Stomach smooth muscle (tissue), 2 donors: ENCODE results near the gene ARHGAP22.

Source experiments
- H3K27ac ChIP-seq: one replicate; pipeline ENCODE4 v1.7.0; 2013; ENCODE audit warnings: mild to moderate bottlenecking, low read length, inconsistent platforms
- H3K27me3 ChIP-seq, 2 donors: one replicate each; pipeline ENCODE4 v1.7.0; 2013; ENCODE audit warnings: low read length in 2 of 2; ENCODE audit not compliant: insufficient read depth in 2 of 2, control insufficient read depth in 1 of 2
- H3K36me3 ChIP-seq, 2 donors: one replicate each; pipeline ENCODE4 v1.7.0; 2013; ENCODE audit warnings: low read length in 2 of 2; ENCODE audit not compliant: control insufficient read depth in 2 of 2, insufficient read depth in 2 of 2
- H3K4me1 ChIP-seq: one replicate; pipeline ENCODE4 v1.7.0; 2013; ENCODE audit warnings: low read length; ENCODE audit not compliant: control insufficient read depth, insufficient read depth
- H3K4me3 ChIP-seq, 2 donors: one replicate each; pipeline ENCODE4 v1.7.0; 2013; ENCODE audit warnings: low read length in 2 of 2
- H3K9ac ChIP-seq, 2 donors: one replicate each; pipeline ENCODE4 v1.7.0; 2013; ENCODE audit warnings: low read length in 2 of 2, mild to moderate bottlenecking in 1 of 2
- H3K9me3 ChIP-seq, 2 donors: one replicate each; pipeline ENCODE4 v1.7.0; 2013; ENCODE audit warnings: low read length in 2 of 2; ENCODE audit not compliant: control insufficient read depth in 2 of 2
- donor health status: healthy.
- donor health status: Pancreatic carcinoma.

The ARHGAP22 gene

DNA sequence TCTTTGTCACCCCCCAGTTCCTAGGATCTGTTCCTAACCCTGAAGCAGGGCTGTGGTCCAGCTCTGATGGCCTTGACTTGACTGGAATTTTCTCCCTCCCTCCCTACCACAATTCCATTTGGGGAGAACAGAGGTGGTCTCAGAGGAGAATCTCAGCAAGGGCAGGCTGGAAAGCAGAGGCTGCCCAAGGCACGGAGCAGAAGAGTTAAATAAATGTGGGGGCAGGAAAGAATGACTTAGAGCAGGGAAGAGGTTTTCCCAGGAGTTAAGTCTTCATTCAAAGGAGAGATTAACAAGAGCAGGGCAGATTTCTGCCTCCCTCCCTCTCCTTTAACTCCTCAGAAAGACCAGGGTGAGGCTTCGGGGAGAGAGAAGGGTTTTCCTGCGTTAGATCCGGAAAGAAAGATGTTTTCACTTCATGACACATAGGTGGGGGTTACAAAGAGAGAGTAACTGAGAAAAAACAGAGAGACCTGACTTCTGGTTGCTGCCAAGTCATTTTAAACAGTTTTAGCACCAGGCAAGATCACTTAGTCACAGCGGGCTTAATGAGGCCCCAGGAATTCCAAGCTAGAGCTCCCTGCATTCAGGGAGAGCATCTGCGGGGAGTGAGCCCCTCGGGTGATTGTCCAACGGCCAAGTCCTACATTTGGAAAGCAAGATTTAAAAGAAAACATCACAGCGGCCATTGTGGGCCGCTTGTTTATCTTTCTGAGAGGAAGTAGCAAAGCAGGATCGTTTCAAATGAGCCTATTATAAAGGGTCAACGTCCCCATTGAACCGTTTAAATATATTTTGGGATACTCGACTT lies 78.7 kb downstream of the ARHGAP22 start:
- Histone ChIP-seq H3K36me3 (no peaks in the 10 kb centered on the region), H3K9ac (peak overlapping the region in 1 of 2 donors; percentile 47), H3K4me3 (peak overlapping the region; percentile 3 to 47), H3K4me1 (peaks cover 26% of the 10 kb centered on the region), H3K27me3 (no peaks in the 10 kb centered on the region), H3K27ac (peak overlapping the region; percentile 49), H3K9me3 (no peaks in the 10 kb centered on the region)

DNA sequence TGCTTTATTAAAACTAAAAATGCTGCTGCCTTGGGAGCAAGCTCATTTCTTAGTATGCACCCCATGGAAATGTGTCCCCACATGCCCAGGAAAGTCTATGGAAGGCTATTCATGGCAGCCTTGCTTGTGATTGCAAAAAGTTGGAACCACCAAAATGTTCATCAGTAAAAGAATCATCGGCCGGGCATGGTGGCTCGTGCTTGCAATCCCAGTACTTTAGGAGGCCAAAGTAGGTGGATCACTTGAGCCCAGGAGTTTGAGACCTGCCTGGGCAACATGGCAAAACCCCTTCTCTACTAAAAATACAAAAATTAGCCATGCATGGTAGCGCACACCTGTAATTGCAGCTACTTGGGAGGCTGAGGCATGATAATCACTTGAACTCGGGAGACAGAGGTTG lies 79.8 kb downstream of the ARHGAP22 start:
- Histone ChIP-seq H3K9ac (no peak overlapping the region), H3K27me3 (no peaks in the 10 kb centered on the region), H3K4me3 (no peak overlapping the region), H3K36me3 (no peaks in the 10 kb centered on the region), H3K27ac (no peak overlapping the region), H3K9me3 (no peaks in the 10 kb centered on the region), H3K4me1 (peaks cover 26% of the 10 kb centered on the region)

DNA sequence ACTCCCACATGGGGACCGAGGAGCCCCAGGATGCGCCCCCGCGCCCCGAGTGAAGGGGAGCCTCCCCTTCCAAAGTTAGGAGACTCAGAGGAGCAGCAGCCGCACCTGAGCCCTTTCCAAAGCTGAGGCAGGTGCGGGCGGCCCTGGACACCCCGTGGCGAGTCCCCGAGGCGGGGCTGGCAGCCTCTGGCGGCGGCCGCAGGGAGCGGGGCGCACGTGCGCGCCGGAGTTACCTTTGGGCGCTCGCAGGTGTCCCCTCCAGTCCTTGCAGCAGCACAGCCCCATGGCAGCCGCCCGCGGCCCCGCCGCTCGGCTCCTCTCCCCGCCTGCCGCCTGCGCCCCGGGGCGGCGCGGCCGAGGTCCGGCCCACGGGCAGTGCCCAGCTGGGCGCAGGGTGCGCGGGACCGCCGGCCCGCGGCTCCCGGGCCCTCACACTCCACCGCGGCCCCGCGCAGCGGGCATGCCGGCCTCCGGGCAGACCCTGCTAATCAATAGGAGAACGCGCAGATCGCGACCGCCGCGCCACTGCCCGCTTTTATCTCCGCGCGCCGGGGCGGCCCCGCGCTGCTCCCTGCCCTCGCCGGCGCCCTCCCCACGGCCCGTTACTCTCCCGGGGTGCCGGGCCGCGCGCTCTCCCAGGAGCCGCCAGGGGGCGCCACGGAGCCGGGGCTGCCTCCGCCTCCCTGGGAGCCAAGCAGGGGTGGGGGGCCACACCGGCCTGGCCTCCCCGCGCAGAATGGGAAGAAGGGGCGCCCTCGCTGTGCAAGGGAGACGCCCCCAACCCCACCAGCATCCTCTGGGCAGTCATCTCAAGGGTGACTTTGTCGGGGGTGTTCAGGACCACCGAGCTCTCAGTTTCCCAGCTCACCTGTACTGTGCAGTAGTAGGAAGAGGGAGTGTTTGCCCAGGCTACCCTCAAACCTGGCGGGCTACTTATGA lies 80.8 kb downstream of the ARHGAP22 start:
- Histone ChIP-seq H3K4me1 (peaks cover 28% of the 10 kb centered on the region), H3K9me3 (no peaks in the 10 kb centered on the region), H3K36me3 (no peaks in the 10 kb centered on the region), H3K9ac (no peak overlapping the region), H3K4me3 (peak overlapping the region; percentile 13 to 69), H3K27ac (no peak overlapping the region), H3K27me3 (no peaks in the 10 kb centered on the region)

DNA sequence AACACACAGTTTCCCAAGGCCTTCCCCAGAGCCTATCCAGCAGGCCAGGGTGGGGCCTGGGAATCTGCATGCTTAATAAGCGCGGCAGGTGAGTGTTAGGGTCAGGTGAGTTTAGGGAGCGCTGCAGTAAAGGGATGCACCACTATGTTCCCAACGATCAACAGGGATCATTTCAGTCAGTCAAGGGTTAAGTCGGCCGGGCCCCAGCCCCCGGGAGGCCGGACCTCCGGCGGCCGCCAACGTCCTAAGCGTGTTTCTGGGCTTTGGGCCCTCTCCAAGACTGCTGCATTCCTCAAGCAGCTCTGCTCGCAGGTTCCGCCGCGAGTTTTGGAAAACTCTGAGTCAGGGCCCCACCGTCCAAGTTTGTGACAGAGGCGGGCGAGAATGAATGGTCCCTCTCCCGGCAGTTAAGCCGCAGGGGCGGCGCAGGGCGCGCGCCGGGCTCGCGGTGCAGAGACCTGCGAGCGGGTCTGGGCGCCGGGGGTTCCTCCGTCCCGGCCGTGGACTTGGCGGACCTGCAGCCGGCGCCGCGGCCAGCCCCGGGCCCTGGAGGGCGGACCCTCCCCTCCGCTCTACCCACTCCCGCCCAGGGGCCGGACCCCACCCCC lies 81.6 kb downstream of the ARHGAP22 start:
- Histone ChIP-seq H3K27ac (no peak overlapping the region), H3K36me3 (no peaks in the 10 kb centered on the region), H3K27me3 (no peaks in the 10 kb centered on the region), H3K9me3 (no peaks in the 10 kb centered on the region), H3K4me3 (peak overlapping the region; percentile 13 to 69), H3K9ac (peak overlapping the region in 1 of 2 donors; percentile 26), H3K4me1 (peaks cover 28% of the 10 kb centered on the region)

DNA sequence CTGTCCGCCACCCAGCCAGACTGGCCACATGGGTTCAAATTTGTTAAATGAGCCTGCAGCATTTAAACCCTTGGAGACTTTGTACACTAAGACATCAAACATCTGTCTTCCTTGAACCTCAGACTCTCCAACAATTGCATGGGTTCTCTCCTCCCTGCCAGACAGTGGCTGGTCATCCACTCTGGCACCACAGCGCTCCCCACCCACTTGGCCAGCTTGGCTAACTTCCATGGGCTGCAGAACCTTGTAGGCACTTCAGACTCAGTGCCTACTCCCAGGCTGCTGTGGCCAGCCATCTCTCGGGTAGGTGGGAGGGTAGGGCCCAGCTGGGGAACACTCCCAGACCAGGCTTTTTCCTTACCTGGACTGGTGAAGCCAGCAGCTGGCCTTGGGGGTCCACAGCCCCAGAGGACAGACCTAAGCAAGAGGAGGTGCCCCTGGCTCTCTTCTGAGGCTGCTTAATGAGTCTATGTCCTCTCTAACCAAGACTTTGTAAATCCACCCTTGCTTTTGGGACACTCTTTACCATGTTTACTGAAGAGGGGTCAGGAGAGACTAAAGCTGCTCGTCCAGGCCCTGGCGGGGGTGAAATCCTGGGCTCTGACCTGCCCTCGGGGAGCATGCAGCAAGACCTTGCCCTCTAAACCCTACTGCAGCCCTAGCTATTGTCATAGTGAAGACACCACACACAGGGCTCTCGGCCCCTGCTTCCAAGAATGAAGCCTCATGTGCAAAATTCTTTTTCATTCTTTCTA lies 82.7 kb downstream of the ARHGAP22 start:
- Histone ChIP-seq H3K4me1 (peaks cover 27% of the 10 kb centered on the region), H3K27me3 (no peaks in the 10 kb centered on the region), H3K9me3 (no peaks in the 10 kb centered on the region), H3K27ac (no peak overlapping the region), H3K9ac (no peak overlapping the region), H3K4me3 (no peak overlapping the region), H3K36me3 (no peaks in the 10 kb centered on the region)

DNA sequence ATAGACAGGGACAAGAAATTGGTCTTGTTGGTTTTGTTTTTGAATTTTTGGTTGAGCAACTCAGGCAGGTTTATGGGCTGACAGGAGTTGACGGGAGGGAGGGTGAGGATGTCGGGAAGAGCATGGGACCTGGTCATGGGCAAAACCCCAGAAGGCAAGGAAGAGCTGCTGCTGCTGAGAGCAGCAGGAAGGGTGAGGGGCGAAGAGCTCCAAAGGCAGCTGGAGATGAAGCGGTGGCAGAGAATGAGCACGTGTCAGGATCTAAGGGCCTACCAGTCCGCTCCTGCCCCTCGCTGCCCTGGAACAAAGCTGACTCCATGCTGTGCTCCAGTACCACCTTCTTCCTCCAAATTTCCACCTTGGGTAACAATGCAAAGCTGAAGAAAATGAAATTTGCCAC lies 84.3 kb downstream of the ARHGAP22 start:
- H3K4me3 ChIP-seq = no peak overlapping the region
- H3K9me3 ChIP-seq = no peaks in the 10 kb centered on the region
- no peaks in the 10 kb centered on the region for H3K27me3 ChIP-seq
- no peaks in the 10 kb centered on the region for H3K36me3 ChIP-seq
- H3K27ac ChIP-seq = no peak overlapping the region
- no peak overlapping the region for H3K9ac ChIP-seq
- H3K4me1 ChIP-seq = peaks cover 18% of the 10 kb centered on the region

DNA sequence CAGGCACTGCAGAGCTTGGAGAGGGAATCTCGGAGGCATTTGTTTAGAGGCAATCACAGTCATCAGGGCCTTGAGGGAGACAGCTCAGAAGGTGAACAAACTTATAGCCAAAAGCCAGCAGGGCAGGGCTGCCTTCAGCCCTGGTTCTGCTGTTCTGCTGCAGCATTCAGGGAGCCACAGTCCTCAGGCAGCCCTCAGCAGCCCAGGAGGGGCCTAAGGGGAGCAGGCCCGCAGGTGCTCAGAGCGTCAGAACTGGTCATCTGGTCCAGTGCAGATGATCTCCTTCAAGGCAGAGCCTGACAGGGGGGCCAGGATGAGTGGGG lies 84.7 kb downstream of the ARHGAP22 start:
- H3K36me3 ChIP-seq = no peaks in the 10 kb centered on the region
- H3K27me3 ChIP-seq = no peaks in the 10 kb centered on the region
- H3K9me3 ChIP-seq = no peaks in the 10 kb centered on the region
- H3K4me3 ChIP-seq = no peak overlapping the region
- H3K4me1 ChIP-seq = peaks cover 18% of the 10 kb centered on the region
- H3K27ac ChIP-seq = no peak overlapping the region
- no peak overlapping the region for H3K9ac ChIP-seq

DNA sequence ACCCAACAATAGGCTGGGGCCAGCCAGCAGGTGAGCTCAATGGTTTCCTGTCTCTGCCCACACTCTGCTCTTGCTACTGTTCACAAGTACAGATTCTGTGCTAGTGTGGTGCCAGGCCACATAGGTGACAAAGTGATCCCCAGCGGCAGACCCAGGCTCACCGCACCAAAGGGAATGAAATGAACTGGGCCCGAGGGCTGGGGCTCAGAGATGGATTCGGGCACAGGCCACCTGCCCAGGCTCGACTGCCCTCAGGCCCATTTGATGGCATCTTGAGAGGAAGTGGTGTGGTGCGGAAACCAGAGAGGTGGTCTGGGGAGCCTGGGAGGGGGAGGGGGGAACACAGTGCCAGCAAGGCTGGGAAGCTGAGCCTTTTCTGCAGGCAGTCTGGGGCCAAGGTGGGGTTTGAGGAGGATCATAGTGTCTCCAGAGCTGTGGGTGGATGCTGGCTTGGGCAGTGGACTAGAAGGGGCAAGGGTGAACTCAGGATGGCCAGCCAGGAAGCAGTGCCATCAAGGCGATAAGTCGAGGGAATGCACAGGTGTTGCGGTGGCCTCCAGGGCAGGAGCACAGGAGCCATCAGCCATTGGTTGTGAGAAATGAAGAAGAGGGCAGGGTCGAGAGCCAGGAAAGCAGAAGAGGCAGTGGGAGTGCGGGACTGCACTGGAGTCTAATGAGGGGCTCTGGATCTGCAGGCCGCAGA lies 85.2 kb downstream of the ARHGAP22 start:
- Histone ChIP-seq H3K4me3 (no peak overlapping the region), H3K36me3 (no peaks in the 10 kb centered on the region), H3K4me1 (peaks cover 18% of the 10 kb centered on the region), H3K27me3 (no peaks in the 10 kb centered on the region), H3K9me3 (no peaks in the 10 kb centered on the region), H3K27ac (no peak overlapping the region), H3K9ac (no peak overlapping the region)

- no peak overlapping the region for H3K27ac ChIP-seq
- H3K4me1 ChIP-seq = peaks cover 18% of the 10 kb centered on the region
- no peaks in the 10 kb centered on the region for H3K9me3 ChIP-seq
- no peaks in the 10 kb centered on the region for H3K36me3 ChIP-seq
- no peaks in the 10 kb centered on the region for H3K27me3 ChIP-seq
- H3K9ac ChIP-seq = no peak overlapping the region
- no peak overlapping the region for H3K4me3 ChIP-seq
Observed at GRCh38 chr10:48518986-48519385, 85.9 kb downstream of the ARHGAP22 start.
